Mesendoderm (in vitro differentiated cells): ENCODE data around the gene TMEM132A.

Source experiments
- DNase-seq: peaks from one replicate; pipeline ENCODE4 v3.0.0; 2013
- H2AK5ac ChIP-seq: 2 replicates; pipeline ENCODE4 v1.6.1; 2013; ENCODE audit warnings: low read length, inconsistent platforms
- H2BK120ac ChIP-seq: 2 replicates; pipeline ENCODE4 v1.6.1; 2013; ENCODE audit warnings: low read depth, mild to moderate bottlenecking, low read length, moderate library complexity, mixed read lengths
- H2BK15ac ChIP-seq: replicated peaks from 2 replicates; pipeline ENCODE4 v1.6.1; 2013; ENCODE audit warnings: low read depth, mild to moderate bottlenecking, moderate library complexity
- H2BK5ac ChIP-seq: 2 replicates; pipeline ENCODE4 v1.6.1; 2013; ENCODE audit warnings: low read length, inconsistent platforms
- H3K18ac ChIP-seq: 2 replicates; pipeline ENCODE4 v1.6.1; 2013; ENCODE audit warnings: mild to moderate bottlenecking, low read length, mixed read lengths
- H3K23ac ChIP-seq: one replicate; pipeline ENCODE4 v1.6.1; 2013; ENCODE audit warnings: low read length
- H3K27ac ChIP-seq: 2 replicates; pipeline ENCODE4 v1.5.1; 2013; ENCODE audit warnings: low read depth, mild to moderate bottlenecking, inconsistent platforms, low read length, moderate library complexity
- H3K27me3 ChIP-seq: 2 replicates; pipeline ENCODE4 v1.6.1; 2013; ENCODE audit warnings: low read length, control low read depth, mild to moderate bottlenecking, inconsistent platforms; ENCODE audit not compliant: insufficient read depth, poor library complexity
- H3K36me3 ChIP-seq: 2 replicates; pipeline ENCODE4 v1.6.1; 2013; ENCODE audit warnings: low read length, inconsistent platforms; ENCODE audit not compliant: control insufficient read depth, insufficient read depth
- H3K4ac ChIP-seq: one replicate; pipeline ENCODE4 v1.6.1; 2013; ENCODE audit warnings: low read depth, mild to moderate bottlenecking, low read length, moderate library complexity
- H3K4me1 ChIP-seq: 2 replicates; pipeline ENCODE4 v1.6.1; 2013; ENCODE audit warnings: low read depth, low read length, inconsistent platforms; ENCODE audit not compliant: control insufficient read depth
- H3K4me2 ChIP-seq: 2 replicates; pipeline ENCODE4 v1.6.1; 2013; ENCODE audit warnings: low read length
- H3K4me3 ChIP-seq: 2 replicates; pipeline ENCODE4 v1.5.1; 2013; ENCODE audit warnings: mild to moderate bottlenecking, low read length
- H3K56ac ChIP-seq: one replicate; pipeline ENCODE4 v1.6.1; 2013; ENCODE audit warnings: low read length
- H3K79me1 ChIP-seq: 2 replicates; pipeline ENCODE4 v1.6.1; 2013; ENCODE audit warnings: low read length, inconsistent platforms
- H3K79me2 ChIP-seq: 2 replicates; pipeline ENCODE4 v1.6.1; 2013; ENCODE audit warnings: mild to moderate bottlenecking, low read length; ENCODE audit not compliant: control insufficient read depth, insufficient read depth
- H3K9ac ChIP-seq: 2 replicates; pipeline ENCODE4 v1.6.1; 2013; ENCODE audit warnings: low read length, inconsistent platforms
- H4K5ac ChIP-seq: one replicate; pipeline ENCODE4 v1.6.1; 2013; ENCODE audit warnings: low read length
- H4K8ac ChIP-seq: one replicate; pipeline ENCODE4 v1.6.1; 2013; ENCODE audit warnings: low read depth, mild to moderate bottlenecking, control low read depth, low read length, moderate library complexity
- WGBS: extraction: QIAGEN DNeasy Blood & Tissue Kit; methylation state at CpG from one replicate; pipeline ENCODE4 v1.1.7; 2013; ENCODE audit warnings: low lambda C conversion rate, missing lambda C conversion rate; ENCODE audit not compliant: insufficient coverage; ENCODE audit errors: extremely low coverage; 5-methylcytosine and 5-hydroxymethylcytosine counted together

The TMEM132A gene

DNA sequence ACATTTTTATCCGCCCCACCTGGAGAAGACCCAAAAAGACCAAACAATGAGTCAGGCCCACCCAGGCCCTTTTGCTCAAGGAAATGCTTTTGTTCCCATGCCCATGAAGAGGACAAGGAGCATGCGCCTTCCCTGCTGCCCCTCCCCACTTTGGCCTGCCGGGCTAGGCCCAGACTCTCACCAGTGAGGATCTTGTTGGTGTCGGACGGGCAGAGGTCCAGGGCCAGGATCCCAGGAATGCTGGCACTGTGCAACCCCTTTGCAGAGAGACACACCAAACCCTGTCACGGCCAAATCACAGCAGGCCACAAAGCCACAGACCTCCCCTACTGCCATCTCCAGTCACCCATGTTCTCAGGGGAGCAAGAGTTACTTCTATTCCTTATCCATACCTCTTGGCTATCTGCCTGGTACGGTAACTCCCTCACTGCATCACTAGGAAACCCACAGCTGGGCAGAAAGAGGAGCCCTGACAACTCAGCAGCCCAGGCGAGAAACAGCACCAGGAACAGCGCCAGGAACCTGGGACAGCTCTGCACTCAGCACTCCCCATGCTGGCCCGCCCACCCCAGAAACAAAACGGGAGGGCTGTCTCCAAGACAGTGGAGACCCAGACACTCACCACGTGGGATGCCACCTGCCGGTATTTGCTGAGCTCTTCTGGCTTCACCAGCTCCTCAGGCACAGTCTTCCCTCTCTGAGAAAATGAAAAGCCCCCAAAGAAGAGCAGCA is 23.4 kb upstream of the TMEM132A start:
- H3K23ac ChIP-seq: no peak overlapping the region
- H3K79me2 ChIP-seq: peaks cover 35% of the 10 kb centered on the region
- DNase-seq: no peak
- H3K18ac ChIP-seq: no peak overlapping the region
- no CpG with 5 or more reads among the region's 13 CpGs for WGBS
- H3K4me1 ChIP-seq: no peaks in the 10 kb centered on the region
- H2BK5ac ChIP-seq: no peak overlapping the region
- no peak overlapping the region for H2AK5ac ChIP-seq
- no peak overlapping the region for H2BK120ac ChIP-seq
- no peak overlapping the region for H3K4me2 ChIP-seq
- peaks cover 33% of the 10 kb centered on the region for H3K36me3 ChIP-seq
- no peak overlapping the region for H3K4me3 ChIP-seq
- no peak overlapping the region for H2BK15ac ChIP-seq
- no peaks in the 10 kb centered on the region for H3K27me3 ChIP-seq
- H3K79me1 ChIP-seq: peaks cover 17% of the 10 kb centered on the region
- H3K9ac ChIP-seq: no peak overlapping the region
- H4K8ac ChIP-seq: no peak overlapping the region
- no peak overlapping the region for H3K4ac ChIP-seq
- no peak overlapping the region for H4K5ac ChIP-seq
- H3K27ac ChIP-seq: no peak overlapping the region
- H3K56ac ChIP-seq: no peak overlapping the region

DNA sequence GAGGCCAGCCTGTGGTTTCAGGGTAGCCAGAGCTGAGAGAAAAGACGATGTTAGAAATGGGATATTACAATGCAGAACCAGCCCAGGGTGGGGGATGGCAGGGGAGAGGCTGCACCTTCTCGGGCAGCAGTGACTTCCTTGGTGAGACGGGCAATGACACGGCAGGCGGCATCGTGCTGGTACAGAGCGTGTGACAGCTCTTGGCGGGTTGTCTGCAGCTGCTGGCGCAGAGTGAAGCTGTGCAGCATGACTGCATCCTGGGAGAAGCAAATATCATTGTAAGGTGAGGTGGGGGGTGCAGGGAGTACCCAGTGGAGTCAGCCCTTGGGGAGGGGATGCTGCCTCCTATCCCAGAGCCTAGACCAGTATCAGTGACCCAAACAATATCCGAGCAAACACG is 21.6 kb upstream of the TMEM132A start:
- Histone ChIP-seq H2BK5ac (no peak overlapping the region), H2BK15ac (no peak overlapping the region), H3K56ac (no peak overlapping the region), H3K9ac (no peak overlapping the region), H3K27me3 (no peaks in the 10 kb centered on the region), H3K27ac (no peak overlapping the region), H3K4ac (no peak overlapping the region), H3K79me1 (peaks cover 17% of the 10 kb centered on the region), H4K8ac (no peak overlapping the region), H3K18ac (no peak overlapping the region), H3K4me3 (no peak overlapping the region), H3K79me2 (peaks cover 38% of the 10 kb centered on the region), H3K4me2 (no peak overlapping the region), H4K5ac (no peak overlapping the region), H3K23ac (no peak overlapping the region), H2BK120ac (no peak overlapping the region), H3K4me1 (no peaks in the 10 kb centered on the region), H3K36me3 (peaks cover 27% of the 10 kb centered on the region), H2AK5ac (no peak overlapping the region)
- no CpG with 5 or more reads among the region's 11 CpGs for WGBS
- no peak for DNase-seq

DNA sequence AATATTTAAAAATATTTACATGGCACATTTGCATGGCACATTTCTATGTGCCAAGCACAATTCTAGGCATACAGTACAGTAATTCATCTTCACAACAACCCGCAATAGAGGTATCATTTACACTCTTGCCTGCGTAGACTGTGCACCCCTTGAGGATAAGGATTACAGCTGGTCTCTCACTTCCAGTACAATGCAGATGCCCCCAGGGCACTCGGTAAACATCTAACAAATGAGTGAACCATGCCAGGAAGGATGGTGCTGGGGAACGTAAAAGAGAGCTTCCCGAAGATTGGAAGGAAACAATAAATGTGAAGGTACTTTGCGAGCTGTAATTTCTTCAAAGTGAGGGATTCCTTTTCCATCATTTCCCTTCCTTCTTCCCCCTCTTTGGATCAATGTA is 19.2 kb upstream of the TMEM132A start:
- H2BK5ac ChIP-seq: no peak overlapping the region
- no peak overlapping the region for H3K4ac ChIP-seq
- no peak overlapping the region for H3K23ac ChIP-seq
- H3K4me3 ChIP-seq: no peak overlapping the region
- no peaks in the 10 kb centered on the region for H3K27me3 ChIP-seq
- H3K4me1 ChIP-seq: no peaks in the 10 kb centered on the region
- DNase-seq: peak; percentile 22
- no CpG with 5 or more reads among the region's 6 CpGs for WGBS
- H3K27ac ChIP-seq: no peak overlapping the region
- no peak overlapping the region for H3K18ac ChIP-seq
- peaks cover 38% of the 10 kb centered on the region for H3K79me2 ChIP-seq
- H3K56ac ChIP-seq: peak overlapping the region; percentile 98
- H3K79me1 ChIP-seq: peaks cover 16% of the 10 kb centered on the region
- no peak overlapping the region for H2BK15ac ChIP-seq
- no peak overlapping the region for H4K8ac ChIP-seq
- peak overlapping the region; percentile 83 for H3K9ac ChIP-seq
- no peak overlapping the region for H2AK5ac ChIP-seq
- H4K5ac ChIP-seq: no peak overlapping the region
- no peak overlapping the region for H2BK120ac ChIP-seq
- H3K36me3 ChIP-seq: peaks cover 17% of the 10 kb centered on the region
- H3K4me2 ChIP-seq: peak overlapping the region; percentile 88

DNA sequence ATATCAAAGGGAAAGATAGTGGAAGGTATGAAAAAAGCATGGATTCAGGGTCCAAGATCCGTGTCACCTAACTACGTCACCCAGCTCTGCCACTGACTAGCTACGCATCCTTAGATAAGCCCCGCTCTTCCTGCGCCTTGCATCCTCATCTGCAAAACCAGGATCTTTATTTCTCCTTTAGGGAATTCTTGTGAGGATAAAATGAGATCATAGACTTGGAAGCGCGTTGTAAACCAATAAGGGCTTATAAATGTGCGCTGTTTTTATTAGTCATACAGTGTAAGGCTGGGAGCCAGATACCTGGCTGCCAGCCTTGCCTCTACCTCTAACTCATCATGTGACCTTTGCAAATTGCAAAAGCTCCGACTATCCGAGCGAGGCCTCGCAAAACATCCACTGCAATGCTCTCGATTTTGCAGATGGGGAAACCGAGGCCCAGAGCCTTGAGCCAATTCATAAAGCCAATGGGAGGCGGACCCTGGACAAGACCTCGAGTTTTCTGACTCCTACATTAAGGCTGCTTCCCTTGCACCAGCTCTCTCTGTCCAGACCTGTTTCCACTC is 18.6 kb upstream of the TMEM132A start:
- Histone ChIP-seq H2BK120ac (no peak overlapping the region), H4K8ac (no peak overlapping the region), H3K79me1 (peaks cover 16% of the 10 kb centered on the region), H3K56ac (peak overlapping the region; percentile 98), H3K27me3 (no peaks in the 10 kb centered on the region), H3K9ac (peak overlapping the region; percentile 83), H3K27ac (peak overlapping the region; percentile 90), H4K5ac (no peak overlapping the region), H2BK15ac (no peak overlapping the region), H3K4me1 (no peaks in the 10 kb centered on the region), H2AK5ac (no peak overlapping the region), H3K4me2 (peak overlapping the region; percentile 88), H3K4ac (peak overlapping the region; percentile 96), H2BK5ac (no peak overlapping the region), H3K79me2 (peaks cover 38% of the 10 kb centered on the region), H3K36me3 (peaks cover 15% of the 10 kb centered on the region), H3K23ac (no peak overlapping the region), H3K4me3 (peak overlapping the region; percentile 72), H3K18ac (peak overlapping the region; percentile 65)
- DNase-seq: peak; percentile 16
- WGBS: no CpG with 5 or more reads among the region's 16 CpGs

DNA sequence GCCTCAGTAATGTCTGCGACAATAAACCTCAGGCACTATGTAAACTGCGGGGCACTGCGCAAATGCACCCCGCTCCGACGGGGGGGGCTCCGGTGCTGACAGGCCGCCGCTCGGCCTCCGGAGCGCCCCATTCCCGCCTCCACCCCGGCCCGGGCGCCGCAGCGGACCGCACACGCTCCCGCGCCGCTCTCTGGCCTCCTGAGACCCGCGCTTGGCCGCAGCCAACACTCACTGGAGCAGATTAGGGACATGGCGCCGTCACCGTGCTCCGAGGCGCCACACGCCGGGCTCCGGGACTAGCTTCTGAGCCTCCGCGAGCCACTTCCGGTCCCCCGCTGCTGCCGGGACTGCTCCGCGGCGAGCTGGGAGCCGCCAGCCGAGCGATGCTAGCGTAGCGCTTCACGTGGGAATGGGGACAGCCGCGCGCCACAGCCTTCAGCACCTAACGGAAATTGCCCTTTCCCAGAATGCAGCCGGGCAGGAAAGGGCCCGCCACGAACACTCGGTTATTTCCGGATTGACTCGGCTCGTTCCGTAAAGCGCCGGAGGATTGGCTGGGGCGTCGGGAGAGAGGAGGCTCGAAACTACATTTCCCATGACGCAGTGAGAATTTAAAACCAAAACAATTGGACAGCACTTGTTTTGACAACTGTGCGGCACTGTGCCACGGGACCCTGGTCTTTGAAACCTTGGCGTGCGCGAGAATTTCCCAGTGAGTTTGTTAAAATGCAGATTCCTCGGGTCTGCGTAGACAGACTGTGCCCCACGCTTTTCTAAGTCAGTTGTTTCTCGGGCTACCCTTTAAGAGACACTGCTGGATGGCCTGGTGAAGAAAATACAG is 17.9 kb upstream of the TMEM132A start, which contains the start of gene PRPF19:
PRPF19 (minus strand) TSS at position 454 of the 841 bp plus-strand sequence; CDS start at position 251, 203 bp downstream.
- Histone ChIP-seq H2BK15ac (no peak within 1 kb of the TSS), H3K79me2 (peaks cover 38% of the 10 kb centered on the region), H3K27ac (peak within 1 kb of the TSS; percentile 90), H3K4me1 (no peaks in the 10 kb centered on the region), H2BK120ac (no peak within 1 kb of the TSS), H4K5ac (no peak within 1 kb of the TSS), H3K56ac (peak within 1 kb of the TSS; percentile 98), H3K4me2 (peak within 1 kb of the TSS; percentile 88), H3K23ac (no peak within 1 kb of the TSS), H4K8ac (no peak within 1 kb of the TSS), H3K4ac (peak within 1 kb of the TSS; percentile 96), H3K4me3 (peak within 1 kb of the TSS; percentile 72), H2BK5ac (no peak within 1 kb of the TSS), H3K27me3 (no peaks in the 10 kb centered on the region), H3K79me1 (peaks cover 16% of the 10 kb centered on the region), H2AK5ac (no peak within 1 kb of the TSS), H3K18ac (peak within 1 kb of the TSS; percentile 65), H3K9ac (peak within 1 kb of the TSS; percentile 83), H3K36me3 (peaks cover 11% of the 10 kb centered on the region)
- peak; percentile 98 for DNase-seq
- WGBS: no CpG with 5 or more reads among the region's 75 CpGs
